KBM-7 (cell line): ENCODE results near the gene PLCXD1.
"Not testable (repeated sequence)": the region's sequence is repeated elsewhere in the genome, so short reads cannot be mapped to it uniquely, and the experiment has no call there.

Experiments used
- DNase-seq: peaks from one replicate; pipeline ENCODE4 v3.0.0-alpha.2; 2015
- in situ Hi-C: fragments of 300-500 bp; cut with MboI; formaldehyde crosslinking; loops from 2 replicates; pipeline ENCODE4 v1.14.3; 2020; ENCODE audit warnings: low sequenced_read_pairs, low pct_unique_long_range_greater_than_20kb, mixed read lengths

The PLCXD1 gene

DNA sequence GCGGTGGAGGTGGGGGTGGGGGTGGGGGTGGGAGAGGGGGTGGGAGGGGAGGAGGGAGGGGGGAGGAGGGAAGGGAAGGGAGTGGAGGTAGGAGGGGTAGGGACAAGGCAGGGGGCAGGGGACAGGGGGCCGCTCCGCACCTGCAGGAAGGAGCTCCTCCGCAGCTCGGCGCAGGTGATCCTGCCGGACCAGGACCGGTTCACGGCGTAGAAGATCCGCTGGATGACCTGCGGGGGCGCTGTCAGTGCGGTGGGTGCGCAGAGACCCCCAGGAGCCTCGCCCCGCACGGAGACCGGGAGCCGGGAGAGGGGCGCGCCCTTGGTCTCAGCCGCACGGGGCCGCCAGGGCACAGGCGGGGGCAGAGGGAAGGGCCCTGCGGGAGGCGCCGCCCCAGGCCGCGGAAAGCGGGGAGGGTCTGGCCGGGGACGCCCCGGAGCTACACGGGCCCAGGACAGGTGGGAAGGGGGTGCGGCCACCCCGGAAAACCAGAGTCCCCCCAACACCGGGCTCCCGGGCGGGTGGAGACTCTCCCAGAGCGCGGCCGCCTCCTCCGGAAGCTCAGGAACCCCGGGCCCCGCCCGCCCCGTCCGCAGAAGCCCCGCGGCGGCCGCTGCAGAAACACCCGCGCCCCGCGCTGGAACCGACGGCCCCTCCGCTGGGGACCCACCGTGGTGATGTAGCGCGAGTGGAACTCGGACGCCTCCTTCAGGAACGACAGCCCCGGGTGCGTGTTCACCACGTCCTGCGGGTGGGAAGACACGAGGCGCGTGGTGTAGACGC is 65.0 kb downstream of the PLCXD1 start:
- DNase-seq = no peak
- in situ Hi-C loops = no loop called here

DNA sequence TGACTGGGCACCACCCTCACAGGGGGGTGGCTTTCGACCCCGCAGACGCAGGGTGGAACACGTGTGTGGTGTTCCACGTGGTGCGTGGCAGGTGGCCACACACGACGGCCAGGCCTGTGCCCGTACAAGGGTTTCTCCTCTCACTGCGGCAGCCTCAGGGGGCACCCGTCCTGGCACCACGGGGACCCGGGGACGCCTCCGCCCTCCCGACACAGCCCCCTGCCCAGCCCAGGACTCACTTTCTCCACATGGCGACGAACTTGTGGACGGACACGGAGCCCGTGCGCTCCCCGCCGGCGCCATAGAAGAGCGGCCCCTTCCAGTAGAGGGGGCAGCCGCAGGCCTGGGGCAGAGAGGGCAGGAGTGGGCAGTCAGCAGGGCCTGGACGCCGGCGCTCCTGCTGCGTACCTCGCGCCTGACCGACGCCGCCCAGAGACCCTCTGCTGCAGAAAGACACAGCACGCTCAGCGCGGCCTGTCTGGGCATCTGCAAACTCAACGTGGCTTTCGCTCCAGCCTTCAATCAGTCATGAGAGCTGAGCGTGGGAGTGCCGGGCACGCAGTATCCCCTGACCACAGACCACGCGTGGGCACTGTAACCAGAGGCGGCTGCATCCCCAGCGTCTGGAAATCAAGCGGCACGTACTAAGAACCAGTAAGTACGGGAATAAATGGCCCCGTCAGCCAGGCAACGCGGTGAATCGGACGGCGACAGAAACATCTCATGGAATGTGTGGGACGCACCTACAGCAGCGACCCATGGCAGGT is 66.4 kb downstream of the PLCXD1 start:
- no peak for DNase-seq
- in situ Hi-C loops = no loop called here

DNA sequence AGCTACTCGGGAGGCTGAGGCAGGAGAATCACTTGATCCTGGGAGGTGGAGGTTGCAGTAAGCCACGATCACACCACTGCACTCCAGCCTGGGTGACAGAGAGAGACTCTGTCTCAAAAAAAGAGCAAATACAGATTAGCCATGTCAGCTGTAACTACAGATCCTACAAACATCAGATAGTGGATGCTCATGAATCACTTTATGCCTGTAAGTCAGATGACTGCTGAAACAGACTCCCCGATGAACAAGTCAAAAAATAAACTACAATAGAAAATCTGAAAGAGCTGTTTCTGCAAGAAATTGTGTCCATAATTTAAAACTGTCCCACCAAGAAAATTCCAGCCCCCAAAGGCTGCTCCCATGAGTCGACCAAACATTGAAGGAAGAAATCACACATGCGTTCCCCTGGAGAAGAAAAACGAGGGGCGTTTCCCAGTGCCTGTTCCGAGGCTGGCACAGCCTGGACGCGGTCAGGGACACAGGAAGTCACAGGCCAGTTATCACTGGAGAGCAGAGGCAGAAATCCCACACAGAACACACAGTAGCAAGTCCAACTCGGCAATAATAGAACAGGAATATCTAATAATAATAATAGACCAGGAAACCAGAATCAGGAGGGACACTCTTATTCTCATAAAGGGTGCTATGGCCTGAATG is 67.4 kb downstream of the PLCXD1 start:
- in situ Hi-C loops = no loop called here
- DNase-seq = no peak

DNA sequence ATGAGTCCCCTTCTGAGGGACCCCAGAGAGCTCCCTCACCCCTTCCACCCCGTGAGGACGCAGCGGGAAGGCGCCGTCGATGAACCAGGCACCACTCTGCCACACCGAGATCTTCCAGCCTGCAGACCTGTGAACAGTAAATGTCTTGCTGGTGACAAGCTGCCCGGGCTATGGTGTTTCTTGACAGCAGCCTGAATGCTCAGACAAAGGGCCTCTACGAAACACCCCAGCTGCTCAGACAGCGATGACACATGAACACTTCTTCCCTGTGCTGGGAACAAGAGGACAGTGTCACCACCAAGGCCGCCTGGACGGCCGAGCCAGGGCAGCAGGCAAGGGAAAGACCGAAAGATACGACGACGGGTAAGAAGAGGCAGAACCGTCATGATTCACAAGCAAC is 68.0 kb downstream of the PLCXD1 start:
- DNase-seq = no peak
- in situ Hi-C loops = no loop called here

DNA sequence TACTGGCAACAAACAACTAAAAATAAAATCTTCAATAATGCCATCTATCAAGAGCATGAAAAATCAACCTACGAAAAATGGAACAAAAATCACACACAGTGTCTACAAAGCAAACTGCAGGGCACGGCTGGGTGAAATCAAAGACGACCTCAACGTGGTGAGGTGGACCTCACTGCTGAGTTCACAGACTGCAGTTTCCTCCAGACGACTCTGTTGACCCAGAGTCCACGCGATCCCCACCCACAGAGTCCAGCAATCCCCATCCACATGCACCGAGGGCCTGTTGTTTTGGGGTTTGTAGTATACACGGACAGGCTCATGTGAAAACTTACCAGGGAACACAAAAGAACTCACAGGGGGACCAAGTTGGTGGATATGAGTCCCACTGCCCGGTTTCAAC is 68.5 kb downstream of the PLCXD1 start:
- in situ Hi-C loops = no loop called here
- no peak for DNase-seq

DNA sequence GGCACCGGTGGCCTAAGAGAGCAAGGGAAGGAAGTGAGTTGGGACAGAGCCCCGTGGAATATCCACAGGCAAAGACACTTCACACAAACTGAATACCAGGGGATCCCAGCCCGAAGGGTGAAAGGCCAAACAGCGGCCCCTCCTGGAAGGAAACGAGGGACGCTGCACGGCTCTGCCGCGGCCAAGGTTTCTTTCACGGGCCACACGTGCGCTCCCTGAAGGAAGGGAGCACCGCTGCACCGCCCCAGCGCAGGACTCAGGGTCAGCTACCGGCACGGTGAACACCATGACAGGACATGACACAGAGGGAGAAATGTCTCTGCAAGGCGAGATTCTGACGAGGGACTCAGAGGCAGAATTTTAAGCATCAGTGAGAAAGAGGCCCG is 69.0 kb downstream of the PLCXD1 start:
- in situ Hi-C loops = no loop called here
- no peak for DNase-seq

- in situ Hi-C loops = no loop called here
- DNase-seq = no peak
These were observed 69.5 kb downstream of the PLCXD1 start for GRCh38 chrX:350534-351323.

DNA sequence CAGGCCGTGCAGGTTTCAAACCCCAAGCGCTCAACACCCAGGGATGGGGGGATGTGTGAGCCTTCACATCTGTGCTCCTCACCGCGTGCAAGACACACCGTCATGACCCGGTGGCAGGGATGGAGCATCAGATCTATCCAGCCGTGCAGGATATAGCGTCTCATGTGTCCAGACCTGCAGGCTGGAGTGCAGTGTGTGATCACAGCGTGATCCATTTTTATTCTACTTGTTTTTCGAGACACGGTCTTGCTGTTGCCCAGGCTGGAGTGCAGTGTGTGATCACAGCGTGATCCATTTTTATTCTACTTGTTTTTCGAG is 70.1 kb downstream of the PLCXD1 start:
- DNase-seq, in situ Hi-C loops: not testable (repeated sequence)

DNA sequence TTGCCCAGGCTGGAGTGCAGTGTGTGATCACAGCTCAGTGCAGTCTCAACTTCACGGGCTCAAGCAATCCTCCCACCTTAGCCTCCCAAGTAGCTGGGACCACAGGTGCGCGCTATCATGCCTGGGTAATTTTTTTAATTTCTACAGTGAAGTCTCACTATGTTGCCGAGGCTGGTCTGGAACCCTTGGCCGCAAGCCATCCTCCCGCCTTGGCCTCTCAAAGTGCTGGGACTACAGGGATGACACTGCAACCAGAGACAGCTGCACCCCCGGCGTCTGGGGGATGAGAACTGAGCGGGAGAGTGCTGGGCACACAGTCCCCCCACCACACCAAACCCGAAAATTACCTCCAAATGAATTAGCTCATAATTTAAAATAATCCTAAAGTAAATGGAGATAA is 70.6 kb downstream of the PLCXD1 start:
- in situ Hi-C loops = no loop called here

DNA sequence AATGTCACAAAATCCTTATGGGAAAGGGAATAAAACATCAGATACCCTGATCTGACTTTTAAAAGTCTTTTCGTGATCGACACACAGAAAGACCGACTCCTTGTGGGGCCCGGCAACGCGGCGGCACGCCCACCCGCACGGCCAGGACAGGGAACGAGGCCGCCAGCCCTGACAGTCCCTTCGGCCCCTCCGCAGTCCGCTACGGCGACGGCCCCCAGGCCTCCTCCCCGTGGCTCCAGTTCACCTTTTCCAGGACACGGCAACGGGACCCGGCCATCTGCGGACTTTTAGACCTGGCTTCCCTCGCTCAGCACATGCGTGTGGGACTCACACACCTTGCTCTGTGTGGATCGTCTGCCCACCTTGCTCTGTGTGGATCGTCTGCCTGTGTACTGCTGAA is 71.0 kb downstream of the PLCXD1 start:
- in situ Hi-C loops = no loop called here
- DNase-seq = no peak

More for the DNA sequence above, 70.6 kb downstream of the PLCXD1 start:
- no peak for DNase-seq

- no peak for DNase-seq
- in situ Hi-C loops = no loop called here
These were observed 71.6 kb downstream of the PLCXD1 start for GRCh38 chrX:352582-353314.
